ENCODE results near the gene CCDC174.

DNA sequence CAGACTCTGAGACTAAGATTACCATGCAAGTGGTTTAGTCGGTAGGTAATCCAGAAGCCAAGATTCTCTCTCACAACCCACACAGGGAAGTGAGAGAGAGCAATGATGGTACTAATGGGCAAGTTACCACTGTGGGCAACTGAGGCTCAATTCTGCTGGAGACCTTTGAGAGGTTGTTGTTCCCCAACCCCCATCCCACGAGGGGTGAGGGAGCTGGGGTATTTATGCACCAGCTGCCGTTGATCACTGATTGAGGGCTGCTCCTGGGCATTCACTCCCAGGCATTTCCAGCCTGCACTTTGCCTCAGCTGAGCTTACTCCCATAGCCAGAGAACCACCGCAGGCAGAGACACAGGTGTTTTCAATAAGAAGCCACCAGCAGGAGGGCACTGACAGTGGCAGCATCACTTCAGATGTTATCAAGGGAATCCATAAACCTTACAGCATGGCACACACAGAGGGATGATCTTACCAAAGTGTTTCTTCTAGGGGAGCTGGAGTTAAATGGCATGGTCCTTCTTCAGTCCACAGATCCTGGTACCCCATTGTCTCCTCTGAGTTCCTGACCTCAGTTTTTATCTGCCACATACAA is 15.0 kb upstream of the CCDC174 start:
- TF ChIP-seq CTCF (IDR thresholded peaks at IDR 0.05) (no peak), POLR2A (IDR thresholded peaks at IDR 0.05) (no peak)

All from vagina (tissue), 2 donors.